Spleen (tissue), 11 donors: ENCODE data around the gene PEDS1. TPM values are rescaled to one million over a fixed set of nuclear protein-coding genes. Genes with fewer than 3 reads are reported as not detected.

ENCODE experiments used
- DNase-seq: peaks from one replicate; pipeline ENCODE4 v3.0.0-alpha.2; 2020
- H3K27ac ChIP-seq, 8 donors: fragments of 200-600 bp; sonication (generic) in 7 of 8; 1 replicate in 4 of 8; 2 replicates in 4 of 8; pipeline versions ENCODE4 v1.5.0 to v1.8.0; 2016 to 2021; ENCODE audit warnings: inconsistent platforms in 4 of 8, mild to moderate bottlenecking in 4 of 8, moderate library complexity in 1 of 8
- H3K27me3 ChIP-seq, 7 donors: fragments of 200-600 bp; sonication (generic) in 6 of 7; replicated peaks in 1 of 7; 1 replicate in 4 of 7; 2 replicates in 3 of 7; pipeline versions ENCODE4 v1.5.0 to v1.8.0; 2016 to 2021; ENCODE audit warnings: inconsistent platforms in 3 of 7, mild to moderate bottlenecking in 1 of 7
- H3K36me3 ChIP-seq, 6 donors: fragments of 200-600 bp; sonication (generic) in 5 of 6; 1 replicate in 4 of 6; 2 replicates in 2 of 6; pipeline versions ENCODE4 v1.5.0 to v1.8.0; 2016 to 2021; ENCODE audit warnings: inconsistent platforms in 2 of 6
- H3K4me1 ChIP-seq, 6 donors: fragments of 200-600 bp; sonication (generic) in 5 of 6; 1 replicate in 3 of 6; 2 replicates in 3 of 6; pipeline versions ENCODE4 v1.5.0 to v1.8.0; 2016 to 2021; ENCODE audit warnings: inconsistent platforms in 3 of 6
- H3K4me3 ChIP-seq, 8 donors: fragments of 200-600 bp; sonication (generic) in 7 of 8; 1 replicate in 4 of 8; 2 replicates in 4 of 8; pipeline versions ENCODE4 v1.5.0 to v1.8.0; 2016 to 2021; ENCODE audit warnings: inconsistent platforms in 4 of 8, mild to moderate bottlenecking in 4 of 8, moderate library complexity in 2 of 8
- H3K9me3 ChIP-seq, 8 donors: fragments of 200-600 bp; sonication (generic) in 7 of 8; 1 replicate in 4 of 8; 2 replicates in 4 of 8; pipeline versions ENCODE4 v1.5.0 to v1.8.0; 2016 to 2021; ENCODE audit warnings: inconsistent platforms in 4 of 8
- POLR2A ChIP-seq, 3 donors: fragments of 450-650 bp; IDR thresholded peaks; one replicate each; pipeline ENCODE4 v1.5.1; 2017; ENCODE audit warnings: antibody characterized with exemption in 3 of 3, mild to moderate bottlenecking in 1 of 3
- POLR2AphosphoS5 ChIP-seq, 3 donors: sonication (generic); formaldehyde crosslinking; IDR thresholded peaks; one replicate each; pipeline ENCODE4 v1.5.1; 2017; ENCODE audit warnings: antibody characterized with exemption in 3 of 3
- WGBS, 5 donors: extraction: QIAGEN DNeasy Blood & Tissue Kit in 3 of 5; methylation state at CpG; one replicate each; pipeline versions ENCODE4 v1.1.5 to v1.1.7; 2013 to 2018; 5-methylcytosine and 5-hydroxymethylcytosine counted together
- intact Hi-C: fragments of 100-400 bp; cut with DNase I; formaldehyde crosslinking; loops from one replicate; pipeline ENCODE4 v1.15.0; 2023; ENCODE audit warnings: low total_unique reads
- polyA plus RNA-seq, 3 donors: library from polyadenylated mRNA; stranded (reverse); fragments of 200-250 nt; gene quantifications; one replicate each; pipeline ENCODE4 v1.2.1, GENCODE V29; 2013
- total RNA-seq, 7 donors: library from RNA; depleted of rRNA in 3 of 7; stranded (reverse); fragments of >200 nt in 3 of 7; fragmentation: NEBNext Ultra II Directional in 4 of 7; extraction: Animal tissue kit (Norgen Biotek cat#: 25700) in 4 of 7; gene quantifications; one replicate each; pipeline versions ENCODE4 v1.1.0 to v1.2.1, GENCODE V29; 2016 to 2021
- TF ChIP-seq, protein P1 (sequence below), 11 experiments: fragments of 200-600 bp in 7 of 11; fragments of 450-650 bp in 4 of 11; sonication (generic) in 4 of 11; IDR thresholded peaks in 8 of 11; conservative IDR thresholded peaks in 3 of 11; 1 replicate in 7 of 11; 2 replicates in 4 of 11; pipeline versions ENCODE4 v1.4.0 to v1.8.0; 2016 to 2021; ENCODE audit warnings: antibody characterized with exemption in 11 of 11, inconsistent platforms in 4 of 11, mild to moderate bottlenecking in 1 of 11
- donor health status: healthy with polysubstance abuse.
- donor health status: DM: no; HTN: no; CAD: no; lungs with moderate emphysema.
- donor health status: DM: no; HTN: no; CAD: no.
- donor health status: Bipolar disorder and iron deficiency.
- donor health status: healthy.
- donor health status: DM: no; HTN: no; CAD: no.
- donor health status: DM: yes; HTN: yes; CAD: no.

Gene PEDS1
- total and polyA plus RNA-seq, 10 donors: 9.6 to 24.8 (median 15.7) TPM

DNA sequence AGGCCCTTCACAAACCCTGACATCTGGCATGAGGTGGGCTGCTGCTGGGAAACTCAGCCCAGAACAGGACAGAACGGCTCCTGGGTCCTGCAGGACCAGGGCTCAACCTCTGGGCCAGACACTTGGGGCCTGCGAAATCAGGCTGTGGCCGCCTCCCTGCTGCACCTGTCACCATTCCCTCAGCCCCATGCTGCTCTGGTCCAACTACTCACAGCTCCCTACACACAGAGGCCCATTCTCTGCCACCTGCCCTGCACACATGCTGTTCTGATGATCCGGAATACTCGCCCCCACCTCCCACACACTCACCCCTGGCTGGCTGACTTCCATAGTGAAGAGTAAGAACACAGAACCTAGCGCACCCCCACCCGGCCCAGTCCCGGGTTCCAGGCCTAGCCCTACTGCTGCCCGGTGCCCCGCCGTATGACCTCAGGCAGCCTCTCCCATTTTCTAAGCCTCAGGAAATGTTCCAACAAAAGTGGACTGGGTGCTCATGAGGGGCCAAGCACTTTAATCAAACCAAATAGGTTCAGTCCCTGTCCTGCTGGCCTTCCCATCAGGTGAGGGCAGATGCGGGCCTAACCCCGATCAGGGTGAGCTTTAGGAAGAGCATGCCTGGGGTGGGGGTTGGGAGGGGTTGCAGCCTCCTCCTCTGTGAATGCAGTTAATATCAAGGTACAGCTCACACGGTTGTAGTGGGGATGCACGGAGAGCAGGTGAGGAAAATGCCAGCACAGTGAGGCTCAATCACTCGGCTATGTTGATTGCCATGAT, 3.9 kb downstream of the PEDS1 start:
- Histone ChIP-seq H3K27me3 (no peaks in the 10 kb centered on the region), H3K9me3 (no peaks in the 10 kb centered on the region), H3K4me1 (peaks cover 41 to 95% (median 88%) of the 10 kb centered on the region in 6 donors), H3K4me3 (no peak overlapping the region), H3K27ac (peak overlapping the region in 2 of 8 donors; percentile 9 to 92), H3K36me3 (peaks cover 0 to 38% (median 2%) of the 10 kb centered on the region in 6 donors)
- WGBS, 5 donors: 88 to 92% (median 90%) methylated on average over 15 to 16 of the region's 16 CpGs
- TF ChIP-seq, protein P1, sequence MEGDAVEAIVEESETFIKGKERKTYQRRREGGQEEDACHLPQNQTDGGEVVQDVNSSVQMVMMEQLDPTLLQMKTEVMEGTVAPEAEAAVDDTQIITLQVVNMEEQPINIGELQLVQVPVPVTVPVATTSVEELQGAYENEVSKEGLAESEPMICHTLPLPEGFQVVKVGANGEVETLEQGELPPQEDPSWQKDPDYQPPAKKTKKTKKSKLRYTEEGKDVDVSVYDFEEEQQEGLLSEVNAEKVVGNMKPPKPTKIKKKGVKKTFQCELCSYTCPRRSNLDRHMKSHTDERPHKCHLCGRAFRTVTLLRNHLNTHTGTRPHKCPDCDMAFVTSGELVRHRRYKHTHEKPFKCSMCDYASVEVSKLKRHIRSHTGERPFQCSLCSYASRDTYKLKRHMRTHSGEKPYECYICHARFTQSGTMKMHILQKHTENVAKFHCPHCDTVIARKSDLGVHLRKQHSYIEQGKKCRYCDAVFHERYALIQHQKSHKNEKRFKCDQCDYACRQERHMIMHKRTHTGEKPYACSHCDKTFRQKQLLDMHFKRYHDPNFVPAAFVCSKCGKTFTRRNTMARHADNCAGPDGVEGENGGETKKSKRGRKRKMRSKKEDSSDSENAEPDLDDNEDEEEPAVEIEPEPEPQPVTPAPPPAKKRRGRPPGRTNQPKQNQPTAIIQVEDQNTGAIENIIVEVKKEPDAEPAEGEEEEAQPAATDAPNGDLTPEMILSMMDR (IDR thresholded peaks at IDR 0.05 in 8 of 11, conservative IDR thresholded peaks at IDR 0.05 in 3 of 11): no peak
- TF ChIP-seq POLR2A (IDR thresholded peaks at IDR 0.05) (no peak), POLR2AphosphoS5 (IDR thresholded peaks at IDR 0.05) (no peak)
- intact Hi-C loops: no loop called here
- DNase-seq: no peak

DNA sequence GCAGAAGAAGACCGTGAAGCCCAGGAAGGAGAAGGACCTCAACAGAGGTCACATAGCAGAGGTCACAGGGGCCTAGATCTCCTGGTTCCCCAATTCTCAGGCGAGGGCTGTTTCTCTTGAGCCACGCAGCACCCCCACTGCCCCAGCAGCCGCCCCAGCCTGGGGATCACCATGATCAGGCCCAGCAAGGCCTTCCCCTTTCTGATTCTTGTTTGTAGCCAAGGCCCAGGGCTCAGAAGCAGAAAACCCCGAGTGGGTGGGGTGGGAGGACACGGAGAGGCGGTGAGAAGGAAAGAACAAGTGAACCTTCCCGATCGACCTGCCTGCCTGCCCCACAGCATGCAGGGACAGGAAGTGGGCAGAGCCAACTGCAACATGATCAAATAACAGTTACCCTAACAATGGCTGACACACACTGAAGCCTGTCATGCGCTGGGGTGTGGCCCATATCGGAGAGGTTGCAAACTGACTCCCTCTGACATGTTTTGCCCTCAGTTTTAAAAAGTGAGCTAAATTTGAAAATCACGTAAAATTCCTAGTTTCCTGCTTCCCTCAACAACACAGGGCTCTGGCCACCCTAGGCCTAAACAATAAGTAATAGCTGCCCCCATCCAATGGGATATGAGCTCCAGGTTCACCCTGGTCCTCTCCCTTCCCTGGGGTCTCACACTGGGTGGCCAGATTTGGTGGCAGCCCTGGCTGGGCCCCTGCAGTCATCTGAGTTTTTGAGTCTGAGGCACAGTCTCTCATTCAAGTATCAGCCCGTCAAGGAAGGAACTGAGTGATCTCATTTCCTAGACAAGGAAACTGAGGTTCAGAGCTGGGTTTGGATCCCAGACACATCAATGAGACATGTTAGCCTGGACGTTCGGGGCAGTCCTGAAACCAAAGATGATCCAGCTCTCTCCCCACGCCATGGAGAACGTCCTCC, 6.5 kb downstream of the PEDS1 start:
- peak; percentile 92 for DNase-seq
- Histone ChIP-seq H3K4me1 (peaks cover 37 to 100% (median 85%) of the 10 kb centered on the region in 6 donors), H3K36me3 (peaks cover 2 to 61% (median 17%) of the 10 kb centered on the region in 6 donors), H3K27me3 (no peaks in the 10 kb centered on the region), H3K4me3 (peak overlapping the region in 2 of 8 donors; percentile 7 to 48), H3K27ac (peak overlapping the region; percentile 61 to 92 (median 86)), H3K9me3 (no peaks in the 10 kb centered on the region)
- TF ChIP-seq POLR2A (IDR thresholded peaks at IDR 0.05) (no peak), POLR2AphosphoS5 (IDR thresholded peaks at IDR 0.05) (peak; percentile 72 to 78 (median 72))
- intact Hi-C loops: no loop called here
- 20 to 41% (median 21%) methylated on average over 15 to 17 of the region's 17 CpGs for WGBS, 5 donors

DNA sequence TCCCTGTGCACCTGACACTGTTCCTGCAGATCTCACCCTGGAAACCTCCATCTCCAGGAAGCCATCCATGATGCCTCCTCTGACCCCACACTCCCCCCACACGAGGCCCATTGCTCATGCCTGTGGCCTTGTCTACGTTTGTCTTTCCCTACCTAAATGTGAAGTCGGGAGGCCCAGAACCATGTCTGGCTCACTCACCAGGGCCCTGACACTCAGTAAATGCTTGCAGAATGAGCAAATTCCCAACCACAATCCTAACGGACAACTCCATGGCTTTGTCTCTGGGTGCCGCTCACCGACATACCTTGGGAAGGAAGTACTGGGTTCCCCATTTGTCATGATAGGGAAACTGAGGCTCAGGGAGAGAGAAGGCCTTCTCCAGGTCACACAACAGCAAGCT, 7.3 kb downstream of the PEDS1 start:
- H3K4me3 ChIP-seq: peak overlapping the region in 1 of 8 donors; percentile 48
- H3K4me1 ChIP-seq: peaks cover 34 to 100% (median 84%) of the 10 kb centered on the region in 6 donors
- H3K27me3 ChIP-seq: no peaks in the 10 kb centered on the region
- intact Hi-C loops: no loop called here
- no peak for TF ChIP-seq POLR2A (IDR thresholded peaks at IDR 0.05)
- TF ChIP-seq, protein P1 (IDR thresholded peaks at IDR 0.05 in 8 of 11, conservative IDR thresholded peaks at IDR 0.05 in 3 of 11): no peak
- DNase-seq: no peak
- H3K36me3 ChIP-seq: peaks cover 2 to 67% (median 25%) of the 10 kb centered on the region in 6 donors
- no peaks in the 10 kb centered on the region for H3K9me3 ChIP-seq
- H3K27ac ChIP-seq: peak overlapping the region; percentile 61 to 92 (median 86)
- WGBS, 5 donors: 74 to 84% (median 76%) methylated on average over 6 of the region's 6 CpGs

DNA sequence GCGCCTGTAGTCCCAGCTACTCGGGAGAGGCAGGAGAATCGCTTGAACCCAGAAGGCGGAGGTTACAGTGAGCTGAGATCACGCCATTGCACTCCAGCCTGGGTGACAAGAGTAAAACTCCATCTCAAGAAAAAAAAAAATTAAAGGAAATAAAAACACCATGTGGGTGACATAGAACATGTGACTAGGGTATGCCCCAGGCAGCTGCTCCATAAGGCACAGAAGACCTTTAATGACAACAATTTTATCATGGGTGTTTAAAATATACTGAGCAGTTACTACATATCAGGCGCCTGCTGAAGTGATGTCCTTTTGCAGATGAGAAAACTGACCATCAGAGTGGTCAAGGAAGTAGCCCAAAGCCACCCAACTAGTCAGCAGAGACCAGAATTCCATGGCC, 8.0 kb downstream of the PEDS1 start:
- DNase-seq: no peak
- intact Hi-C loops: no loop called here
- Histone ChIP-seq H3K36me3 (peaks cover 2 to 67% (median 26%) of the 10 kb centered on the region in 6 donors), H3K9me3 (no peaks in the 10 kb centered on the region), H3K4me3 (no peak overlapping the region), H3K4me1 (peaks cover 30 to 100% (median 81%) of the 10 kb centered on the region in 6 donors), H3K27ac (peak overlapping the region in 7 of 8 donors; percentile 76 to 92 (median 86)), H3K27me3 (no peaks in the 10 kb centered on the region)
- TF ChIP-seq, protein P1 (IDR thresholded peaks at IDR 0.05 in 8 of 11, conservative IDR thresholded peaks at IDR 0.05 in 3 of 11): no peak
- TF ChIP-seq POLR2AphosphoS5 (IDR thresholded peaks at IDR 0.05) (no peak), POLR2A (IDR thresholded peaks at IDR 0.05) (no peak)
- WGBS, 5 donors: 93 to 97% (median 94%) methylated on average over 6 of the region's 6 CpGs
